ENCODE data around the gene PCDH8. TPM values are rescaled to one million over a fixed set of nuclear protein-coding genes. Genes with fewer than 3 reads are reported as not detected.

PCDH8 gene
- total RNA-seq, 1 experiment from 2014 or later: 0.92 TPM

DNA sequence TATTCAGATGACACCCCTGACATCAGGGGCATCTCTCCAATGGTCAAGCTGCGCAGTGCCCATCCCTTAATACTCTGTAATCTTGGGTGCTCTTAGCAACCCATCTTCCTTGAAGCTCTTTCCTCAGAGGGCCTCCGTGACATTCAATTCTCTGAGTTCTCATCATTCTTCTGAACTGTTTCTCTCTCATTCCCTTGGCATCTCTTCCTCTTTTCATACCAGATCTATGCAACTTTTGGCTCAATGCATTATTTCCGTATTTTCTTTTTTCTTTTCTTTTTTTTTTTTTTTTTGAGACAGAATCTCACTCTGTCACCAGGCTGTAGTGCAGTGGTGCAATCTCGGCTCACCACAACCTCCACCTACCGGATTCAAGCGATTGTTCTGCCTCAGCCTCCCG, 53.9 kb downstream of the PCDH8 start (continued):
- TF ChIP-seq NR3C1 (CRISPR knock-in tag; conservative IDR thresholded peaks at IDR 0.05; ENCODE audit: low read depth) (no peak), ZNF423 (CRISPR knock-in tag; IDR thresholded peaks at IDR 0.05) (no peak), ZNF232 (CRISPR knock-in tag; IDR thresholded peaks at IDR 0.05) (no peak), ELF4 (CRISPR knock-in tag; IDR thresholded peaks at IDR 0.05; ENCODE audit: low read depth) (no peak), ZNF138 (CRISPR knock-in tag; conservative IDR thresholded peaks at IDR 0.05) (no peak), RELA (CRISPR knock-in tag; IDR thresholded peaks at IDR 0.05; ENCODE audit: borderline replicate concordance) (no peak), ZNF396 (CRISPR knock-in tag; IDR thresholded peaks at IDR 0.05; ENCODE audit: borderline replicate concordance) (no peak)
- TF ChIP-seq, protein P1, sequence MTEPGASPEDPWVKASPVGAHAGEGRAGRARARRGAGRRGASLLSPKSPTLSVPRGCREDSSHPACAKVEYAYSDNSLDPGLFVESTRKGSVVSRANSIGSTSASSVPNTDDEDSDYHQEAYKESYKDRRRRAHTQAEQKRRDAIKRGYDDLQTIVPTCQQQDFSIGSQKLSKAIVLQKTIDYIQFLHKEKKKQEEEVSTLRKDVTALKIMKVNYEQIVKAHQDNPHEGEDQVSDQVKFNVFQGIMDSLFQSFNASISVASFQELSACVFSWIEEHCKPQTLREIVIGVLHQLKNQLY (CRISPR knock-in tag; IDR thresholded peaks at IDR 0.05): no peak
- TF ChIP-seq, protein P2, sequence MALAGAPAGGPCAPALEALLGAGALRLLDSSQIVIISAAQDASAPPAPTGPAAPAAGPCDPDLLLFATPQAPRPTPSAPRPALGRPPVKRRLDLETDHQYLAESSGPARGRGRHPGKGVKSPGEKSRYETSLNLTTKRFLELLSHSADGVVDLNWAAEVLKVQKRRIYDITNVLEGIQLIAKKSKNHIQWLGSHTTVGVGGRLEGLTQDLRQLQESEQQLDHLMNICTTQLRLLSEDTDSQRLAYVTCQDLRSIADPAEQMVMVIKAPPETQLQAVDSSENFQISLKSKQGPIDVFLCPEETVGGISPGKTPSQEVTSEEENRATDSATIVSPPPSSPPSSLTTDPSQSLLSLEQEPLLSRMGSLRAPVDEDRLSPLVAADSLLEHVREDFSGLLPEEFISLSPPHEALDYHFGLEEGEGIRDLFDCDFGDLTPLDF (CRISPR knock-in tag; IDR thresholded peaks at IDR 0.05): no peak

DNA sequence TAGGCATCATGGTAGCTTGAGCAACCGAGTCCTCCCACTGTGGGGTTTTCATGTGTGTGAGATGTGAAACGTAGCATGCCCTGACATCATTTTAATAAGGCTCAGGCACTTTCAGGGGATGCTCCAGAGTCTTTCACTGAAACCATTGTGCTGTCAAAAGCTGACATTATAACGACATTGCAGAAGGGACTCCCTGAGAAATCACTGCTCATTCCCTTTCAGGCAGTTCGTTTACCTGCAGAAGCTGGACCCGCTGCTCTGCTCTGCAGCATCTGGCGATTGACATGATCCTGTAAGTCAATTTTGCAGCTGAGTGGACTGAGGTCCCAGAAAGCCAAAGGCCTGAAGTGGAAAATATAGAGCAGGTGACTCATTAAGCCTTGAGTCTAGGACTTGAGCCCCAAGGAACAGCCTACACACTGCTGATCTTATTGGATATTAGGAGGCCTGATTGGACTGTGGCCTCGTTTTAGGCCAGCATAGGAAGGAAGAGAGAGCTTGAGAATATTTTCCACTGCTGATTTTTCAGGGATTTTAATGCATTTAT, 54.9 kb downstream of the PCDH8 start:
- Mint-ChIP-seq H3K36me3 (no peaks in the 10 kb centered on the region), H3K9me3 (no peaks in the 10 kb centered on the region), H3K27me3 (ENCODE audit: low read depth) (no peaks in the 10 kb centered on the region), H3K4me3 (no peak overlapping the region), H3K4me1 (no peaks in the 10 kb centered on the region), H3K27ac (no peak overlapping the region)
- DNase-seq (ENCODE audit: low spot score): no peak
- no peak for ATAC-seq
- TF ChIP-seq, protein P3, sequence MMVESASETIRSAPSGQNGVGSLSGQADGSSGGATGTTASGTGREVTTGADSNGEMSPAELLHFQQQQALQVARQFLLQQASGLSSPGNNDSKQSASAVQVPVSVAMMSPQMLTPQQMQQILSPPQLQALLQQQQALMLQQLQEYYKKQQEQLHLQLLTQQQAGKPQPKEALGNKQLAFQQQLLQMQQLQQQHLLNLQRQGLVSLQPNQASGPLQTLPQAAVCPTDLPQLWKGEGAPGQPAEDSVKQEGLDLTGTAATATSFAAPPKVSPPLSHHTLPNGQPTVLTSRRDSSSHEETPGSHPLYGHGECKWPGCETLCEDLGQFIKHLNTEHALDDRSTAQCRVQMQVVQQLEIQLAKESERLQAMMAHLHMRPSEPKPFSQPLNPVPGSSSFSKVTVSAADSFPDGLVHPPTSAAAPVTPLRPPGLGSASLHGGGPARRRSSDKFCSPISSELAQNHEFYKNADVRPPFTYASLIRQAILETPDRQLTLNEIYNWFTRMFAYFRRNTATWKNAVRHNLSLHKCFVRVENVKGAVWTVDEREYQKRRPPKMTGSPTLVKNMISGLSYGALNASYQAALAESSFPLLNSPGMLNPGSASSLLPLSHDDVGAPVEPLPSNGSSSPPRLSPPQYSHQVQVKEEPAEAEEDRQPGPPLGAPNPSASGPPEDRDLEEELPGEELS (CRISPR knock-in tag; IDR thresholded peaks at IDR 0.05): no peak
- no peak for TF ChIP-seq OVOL2 (CRISPR knock-in tag; IDR thresholded peaks at IDR 0.05; ENCODE audit: borderline replicate concordance)
- TF ChIP-seq, protein P4, sequence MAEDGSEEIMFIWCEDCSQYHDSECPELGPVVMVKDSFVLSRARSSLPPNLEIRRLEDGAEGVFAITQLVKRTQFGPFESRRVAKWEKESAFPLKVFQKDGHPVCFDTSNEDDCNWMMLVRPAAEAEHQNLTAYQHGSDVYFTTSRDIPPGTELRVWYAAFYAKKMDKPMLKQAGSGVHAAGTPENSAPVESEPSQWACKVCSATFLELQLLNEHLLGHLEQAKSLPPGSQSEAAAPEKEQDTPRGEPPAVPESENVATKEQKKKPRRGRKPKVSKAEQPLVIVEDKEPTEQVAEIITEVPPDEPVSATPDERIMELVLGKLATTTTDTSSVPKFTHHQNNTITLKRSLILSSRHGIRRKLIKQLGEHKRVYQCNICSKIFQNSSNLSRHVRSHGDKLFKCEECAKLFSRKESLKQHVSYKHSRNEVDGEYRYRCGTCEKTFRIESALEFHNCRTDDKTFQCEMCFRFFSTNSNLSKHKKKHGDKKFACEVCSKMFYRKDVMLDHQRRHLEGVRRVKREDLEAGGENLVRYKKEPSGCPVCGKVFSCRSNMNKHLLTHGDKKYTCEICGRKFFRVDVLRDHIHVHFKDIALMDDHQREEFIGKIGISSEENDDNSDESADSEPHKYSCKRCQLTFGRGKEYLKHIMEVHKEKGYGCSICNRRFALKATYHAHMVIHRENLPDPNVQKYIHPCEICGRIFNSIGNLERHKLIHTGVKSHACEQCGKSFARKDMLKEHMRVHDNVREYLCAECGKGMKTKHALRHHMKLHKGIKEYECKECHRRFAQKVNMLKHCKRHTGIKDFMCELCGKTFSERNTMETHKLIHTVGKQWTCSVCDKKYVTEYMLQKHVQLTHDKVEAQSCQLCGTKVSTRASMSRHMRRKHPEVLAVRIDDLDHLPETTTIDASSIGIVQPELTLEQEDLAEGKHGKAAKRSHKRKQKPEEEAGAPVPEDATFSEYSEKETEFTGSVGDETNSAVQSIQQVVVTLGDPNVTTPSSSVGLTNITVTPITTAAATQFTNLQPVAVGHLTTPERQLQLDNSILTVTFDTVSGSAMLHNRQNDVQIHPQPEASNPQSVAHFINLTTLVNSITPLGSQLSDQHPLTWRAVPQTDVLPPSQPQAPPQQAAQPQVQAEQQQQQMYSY (CRISPR knock-in tag; IDR thresholded peaks at IDR 0.05): no peak
- ChIA-PET POLR2A (no interaction called here), CTCF (interaction anchor here (1.0 to 1.3 kb wide), 3 partner anchors 11 to 55 kb away, joined by 3 to 4 read pairs (median 3); no protein-coding TSS in a partner anchor)

Small RNA genes lying within 50 kb of the gene (microRNA-seq; reads per million reads assigned to microRNA genes)
- gene MIR759 (ENCODE audit: borderline number of aligned reads): not detected

Other genes starting within 250 kb of the PCDH8 start
- 8.0 to 9.5 TPM (median 8.5 TPM) in 3 replicates for gene HNRNPA1L2, start 206.2 kb downstream of the PCDH8 start, total RNA-seq (2021)
- gene SUGT1, start 195.8 kb downstream of the PCDH8 start, total RNA-seq (2021): 74.8 to 77.6 TPM (median 76.3 TPM) in 3 replicates
- gene CNMD, start 108.8 kb downstream of the PCDH8 start, total RNA-seq (2021): 65.5 to 95.1 TPM (median 65.6 TPM) in 3 replicates
- gene OLFM4, start 180.2 kb upstream of the PCDH8 start, total RNA-seq (2021): 0.09 to 0.17 TPM (median 0.14 TPM) in 3 replicates